ENCODE data around the gene KCNJ5.

Gene KCNJ5

GRCh38 chr11:128900468-128900867 is 9.3 kb downstream of the KCNJ5 start:
- Mint-ChIP-seq H3K27ac (no peak overlapping the region), H3K27me3 (ENCODE audit: low read depth) (peaks cover 76% of the 10 kb centered on the region), H3K9me3 (no peaks in the 10 kb centered on the region), H3K36me3 (ENCODE audit: low read depth) (no peaks in the 10 kb centered on the region), H3K4me3 (no peak overlapping the region), H3K4me1 (peaks cover 24% of the 10 kb centered on the region)
- no peak for TF ChIP-seq CTCF (IDR thresholded peaks at IDR 0.05; ENCODE audit: unreplicated experiment in 3 of 3)

DNA sequence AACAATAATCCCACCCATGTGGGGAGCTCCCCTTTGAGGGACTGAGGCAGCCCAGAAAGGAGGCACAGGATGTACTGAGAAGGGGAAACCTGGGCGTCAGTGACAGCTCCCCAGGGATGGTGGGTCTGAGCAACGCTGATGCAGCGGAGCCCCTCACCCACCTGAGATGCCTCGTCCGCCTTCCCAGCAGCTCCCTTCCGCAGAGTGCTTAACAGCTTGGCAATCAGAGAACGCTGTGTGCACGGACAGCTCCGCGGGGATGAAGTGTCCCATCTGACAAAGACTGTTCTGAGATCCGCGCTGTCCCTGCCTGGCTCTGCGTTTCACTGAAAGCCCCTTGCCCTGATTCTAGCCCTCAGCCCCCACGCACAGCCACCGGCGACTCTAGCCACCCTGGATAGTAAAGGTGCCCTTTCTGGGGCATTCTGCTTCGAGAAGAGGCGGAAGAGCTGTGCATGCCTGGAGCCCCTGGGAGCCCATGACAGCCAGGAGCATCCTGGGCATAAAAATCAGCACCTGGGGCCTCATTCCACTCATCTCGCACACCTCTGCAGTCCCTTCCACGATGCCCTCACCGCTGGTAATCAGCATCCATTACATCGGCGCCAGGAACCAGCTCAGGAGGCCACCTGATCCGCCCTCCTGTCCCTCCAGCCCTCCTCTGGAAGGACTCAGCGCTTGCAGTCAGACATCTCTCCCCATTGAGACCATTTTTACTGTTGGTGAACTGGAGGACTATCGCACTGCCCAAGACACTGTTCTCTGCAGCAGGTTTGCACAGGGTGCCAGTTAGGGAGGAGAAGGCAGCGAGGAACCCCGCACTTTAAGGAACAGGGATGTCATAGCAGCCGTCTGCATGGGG is 10.7 kb downstream of the KCNJ5 start:
- H3K27ac Mint-ChIP-seq = no peak overlapping the region
- H3K4me3 Mint-ChIP-seq = peak overlapping the region in 2 of 3 experiments; percentile 47 to 51
- no peak for TF ChIP-seq CTCF (IDR thresholded peaks at IDR 0.05; ENCODE audit: unreplicated experiment in 3 of 3)
- H3K36me3 Mint-ChIP-seq (ENCODE audit: low read depth) = no peaks in the 10 kb centered on the region
- peaks cover 32% of the 10 kb centered on the region for H3K4me1 Mint-ChIP-seq
- H3K9me3 Mint-ChIP-seq = no peaks in the 10 kb centered on the region
- peaks cover 81% of the 10 kb centered on the region for H3K27me3 Mint-ChIP-seq (ENCODE audit: low read depth)

GRCh38 chr11:128902515-128903066 is 11.4 kb downstream of the KCNJ5 start:
- Mint-ChIP-seq H3K9me3 (no peaks in the 10 kb centered on the region), H3K27ac (no peak overlapping the region), H3K27me3 (ENCODE audit: low read depth) (peaks cover 88% of the 10 kb centered on the region), H3K4me3 (peak overlapping the region in 1 of 3 experiments; percentile 20), H3K36me3 (ENCODE audit: low read depth) (no peaks in the 10 kb centered on the region), H3K4me1 (peaks cover 32% of the 10 kb centered on the region)
- no peak for TF ChIP-seq CTCF (IDR thresholded peaks at IDR 0.05; ENCODE audit: unreplicated experiment in 3 of 3)

- Mint-ChIP-seq H3K36me3 (ENCODE audit: low read depth) (no peaks in the 10 kb centered on the region), H3K27me3 (ENCODE audit: low read depth) (peaks cover 85% of the 10 kb centered on the region), H3K27ac (no peak overlapping the region), H3K4me1 (peaks cover 32% of the 10 kb centered on the region), H3K4me3 (peak overlapping the region; percentile 42 to 71 (median 71)), H3K9me3 (no peaks in the 10 kb centered on the region)
- no peak for TF ChIP-seq CTCF (IDR thresholded peaks at IDR 0.05; ENCODE audit: unreplicated experiment in 3 of 3)
Observed at GRCh38 chr11:128903248-128904061, 12.3 kb downstream of the KCNJ5 start.

- H3K4me3 Mint-ChIP-seq = peak overlapping the region; percentile 42 to 71 (median 71)
- peaks cover 84% of the 10 kb centered on the region for H3K27me3 Mint-ChIP-seq (ENCODE audit: low read depth)
- no peak overlapping the region for H3K27ac Mint-ChIP-seq
- TF ChIP-seq CTCF (IDR thresholded peaks at IDR 0.05; ENCODE audit: unreplicated experiment in 3 of 3) = no peak
- H3K4me1 Mint-ChIP-seq = peaks cover 32% of the 10 kb centered on the region
- H3K36me3 Mint-ChIP-seq (ENCODE audit: low read depth) = no peaks in the 10 kb centered on the region
- no peaks in the 10 kb centered on the region for H3K9me3 Mint-ChIP-seq
Observed at GRCh38 chr11:128904303-128904655, 13.1 kb downstream of the KCNJ5 start.
